ENCODE results near the gene MLN. TPM values are rescaled to one million over a fixed set of nuclear protein-coding genes. Genes with fewer than 3 reads are reported as not detected.

MLN gene, protein sequence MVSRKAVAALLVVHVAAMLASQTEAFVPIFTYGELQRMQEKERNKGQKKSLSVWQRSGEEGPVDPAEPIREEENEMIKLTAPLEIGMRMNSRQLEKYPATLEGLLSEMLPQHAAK
- total RNA-seq, result not detected

DNA sequence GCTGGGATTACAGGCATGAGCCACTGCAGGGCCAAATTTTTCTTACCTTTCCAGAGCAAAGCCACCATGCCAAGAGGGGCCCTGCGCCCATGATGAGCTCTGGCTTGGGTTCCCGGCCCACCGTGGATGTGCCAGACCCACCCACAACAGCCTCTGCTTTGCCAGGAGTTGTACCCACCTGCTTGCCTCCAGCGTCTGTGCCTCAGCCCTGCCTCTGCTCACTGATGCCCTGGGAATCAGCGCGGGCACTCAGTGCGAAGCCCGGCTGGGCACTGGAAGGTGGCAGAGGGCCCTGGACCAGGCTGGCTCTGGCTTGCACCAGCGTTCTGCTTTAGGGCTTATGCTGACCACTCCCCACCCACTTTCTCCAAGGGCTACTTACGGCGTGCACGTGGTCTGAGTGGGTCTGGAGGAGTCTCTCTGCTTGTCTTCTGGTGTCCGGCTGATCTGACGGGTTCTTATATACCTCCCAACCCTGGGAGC lies at the start of gene MLN:
Gene MLN, minus strand, starts transcription at position 433 of the 483 bp plus-strand sequence. CDS start 2,840 bp downstream, outside the sequence.
- DNase-seq (ENCODE audit: low spot score), result no peak

DNA sequence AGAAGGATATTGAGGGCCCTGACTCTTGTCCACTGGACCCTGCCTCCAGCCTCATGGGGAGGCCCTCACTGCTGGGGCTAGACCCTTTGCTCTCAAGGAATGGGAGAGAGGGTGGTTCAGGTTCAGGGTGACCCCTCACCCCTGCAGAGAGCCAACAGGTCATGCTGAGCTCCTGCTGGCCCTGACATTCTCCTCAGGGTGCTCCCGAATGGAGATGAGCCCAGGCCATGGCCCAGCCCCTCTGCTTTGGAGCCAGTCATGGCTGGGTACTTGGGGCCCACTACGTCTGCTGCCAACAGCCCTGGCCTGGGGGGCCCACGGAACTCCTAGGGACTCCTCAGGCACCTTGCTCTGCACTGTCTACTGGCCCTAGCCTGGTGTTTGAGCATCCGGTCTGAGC lies 49.2 kb upstream of the MLN start:
- no peak for DNase-seq (ENCODE audit: low spot score)

DNA sequence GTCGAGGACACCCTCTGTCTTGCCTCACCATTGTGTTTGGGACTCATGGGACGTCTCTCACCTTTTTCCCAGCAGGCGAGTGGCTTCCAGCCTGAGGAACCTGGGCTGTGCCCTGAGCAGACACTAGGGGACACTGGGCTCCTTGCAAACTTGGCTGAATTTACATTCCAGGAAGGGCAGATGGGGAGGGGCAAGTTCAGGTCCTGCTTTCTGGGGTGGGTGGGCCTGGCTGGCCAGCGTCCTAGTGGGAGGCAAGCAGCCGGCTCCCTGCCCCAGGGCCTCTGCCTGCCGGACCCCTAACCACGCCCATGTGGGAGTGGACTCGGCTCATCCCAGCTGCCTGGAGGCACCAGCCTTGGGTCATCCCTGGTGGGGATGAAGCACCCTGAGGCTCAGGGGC lies 48.2 kb upstream of the MLN start:
- no peak for DNase-seq (ENCODE audit: low spot score)

DNA sequence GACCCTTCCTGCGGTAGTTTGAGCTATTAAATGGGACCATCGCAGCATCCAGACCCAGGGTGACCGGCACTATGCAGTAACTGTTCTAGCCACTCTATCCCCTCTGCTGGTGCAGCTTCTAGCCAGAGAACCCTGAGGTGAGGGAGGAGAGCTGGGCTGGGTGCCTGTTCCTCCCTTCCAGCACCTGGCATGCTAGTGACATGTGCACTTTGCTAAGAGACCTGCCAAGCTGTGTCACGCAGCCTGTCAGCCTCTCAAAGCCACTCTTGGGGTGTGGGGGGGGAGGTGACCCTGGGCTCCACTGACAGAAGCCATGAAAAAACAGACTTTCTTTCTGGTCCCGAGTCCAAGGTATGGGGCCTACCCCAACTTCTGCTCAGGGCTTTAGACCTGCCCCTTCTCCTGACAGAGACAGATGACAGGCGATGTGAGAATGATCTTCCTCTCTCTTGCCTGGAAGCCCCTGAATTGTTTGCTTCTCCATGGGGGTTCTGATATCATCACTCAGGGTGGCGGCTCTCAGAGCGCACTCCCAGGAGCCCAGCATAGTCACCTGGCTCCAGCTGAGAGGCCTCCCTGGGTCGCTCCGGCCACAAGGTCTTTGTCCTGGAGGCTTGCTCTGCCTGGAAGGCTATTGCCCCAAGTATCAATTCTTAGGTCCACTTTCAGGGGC lies 47.2 kb upstream of the MLN start:
- DNase-seq (ENCODE audit: low spot score), result no peak

DNA sequence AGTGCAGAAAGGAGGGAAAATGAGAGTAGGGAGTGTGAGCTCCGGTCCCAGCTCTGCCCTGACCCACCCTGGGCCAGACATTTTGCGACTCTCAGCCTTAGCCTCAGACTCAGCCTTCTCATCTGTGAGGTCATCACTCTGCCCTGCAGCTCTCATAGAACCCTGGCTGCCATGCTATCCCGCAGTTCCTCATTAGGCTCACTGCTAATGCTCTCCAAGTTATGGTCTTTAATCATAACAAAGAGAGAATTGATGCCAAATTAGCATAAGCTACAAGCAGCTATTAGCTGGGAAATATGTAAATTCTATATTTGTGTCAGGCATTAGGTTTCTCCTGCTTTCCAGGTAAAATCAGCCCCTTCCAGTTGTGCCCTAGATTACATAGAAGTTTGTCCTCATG lies 46.5 kb upstream of the MLN start:
- DNase-seq (ENCODE audit: low spot score), result no peak

DNA sequence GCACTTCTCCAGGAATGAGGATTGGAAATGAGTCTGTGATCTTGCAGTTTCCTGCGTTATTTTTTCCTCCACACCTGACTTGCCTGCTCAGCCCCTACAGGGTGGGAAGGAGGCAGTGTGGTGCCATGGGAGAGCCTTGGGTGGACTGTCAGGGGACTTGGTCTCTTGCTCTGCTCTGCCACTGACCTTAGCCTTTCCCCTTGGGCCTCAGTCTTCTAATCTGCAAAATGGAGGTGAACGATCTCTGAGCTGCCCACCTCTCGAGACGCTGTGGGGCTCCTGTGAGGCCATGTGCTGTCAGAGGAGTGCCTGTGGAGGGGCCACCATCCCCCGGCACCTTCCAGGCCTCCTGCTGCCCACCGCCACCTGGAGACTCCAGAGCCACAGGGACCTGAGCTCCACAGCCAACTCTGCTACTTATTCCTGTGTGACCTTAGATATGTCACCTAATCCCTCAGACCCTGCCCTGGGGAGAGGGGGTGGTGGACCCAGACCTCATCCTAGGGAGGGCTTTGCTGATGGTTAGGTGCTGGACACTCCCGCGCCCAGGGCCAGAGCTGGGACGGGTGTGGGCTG lies 45.8 kb upstream of the MLN start:
- no peak for DNase-seq (ENCODE audit: low spot score)

DNA sequence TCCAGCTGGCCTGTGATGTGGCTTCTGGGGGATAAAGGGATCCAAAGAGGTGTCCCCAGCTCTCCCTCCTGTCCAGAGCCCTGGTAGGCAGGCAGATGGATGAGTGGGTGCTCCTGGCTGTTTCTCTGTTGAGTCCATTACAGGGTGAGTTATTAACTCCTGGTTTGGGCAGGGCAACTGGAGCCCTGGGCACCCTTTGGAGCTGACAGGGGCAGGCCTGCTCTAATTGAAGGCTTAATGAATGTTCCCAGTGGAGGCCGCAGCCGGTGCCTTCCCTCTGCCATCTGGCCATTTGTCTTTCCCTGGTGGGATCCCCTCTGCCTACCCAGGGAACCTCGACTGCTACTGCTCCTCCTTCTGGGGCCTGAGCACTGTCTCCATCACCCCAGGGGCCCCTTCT lies 44.7 kb upstream of the MLN start:
- no peak for DNase-seq (ENCODE audit: low spot score)

DNA sequence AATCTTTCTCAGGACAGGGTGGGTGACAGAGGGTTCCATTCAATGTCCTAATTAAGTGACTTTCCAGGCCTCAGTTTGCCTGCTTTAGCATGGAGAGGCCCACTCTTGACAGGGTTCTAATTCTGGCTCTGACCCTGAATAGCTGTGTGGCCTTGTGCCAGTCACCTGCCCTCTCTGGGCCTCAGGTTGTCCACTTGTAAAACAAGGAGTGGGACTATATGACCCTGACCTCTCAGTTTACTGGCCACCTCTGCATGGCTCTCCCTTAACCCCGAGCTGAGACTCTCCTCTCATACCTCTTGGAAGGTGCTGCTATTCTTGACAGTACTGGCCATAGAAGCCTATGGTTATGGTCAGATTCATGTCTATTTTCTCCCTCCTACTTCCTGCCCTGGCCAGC lies 44.1 kb upstream of the MLN start:
- no peak for DNase-seq (ENCODE audit: low spot score)

DNA sequence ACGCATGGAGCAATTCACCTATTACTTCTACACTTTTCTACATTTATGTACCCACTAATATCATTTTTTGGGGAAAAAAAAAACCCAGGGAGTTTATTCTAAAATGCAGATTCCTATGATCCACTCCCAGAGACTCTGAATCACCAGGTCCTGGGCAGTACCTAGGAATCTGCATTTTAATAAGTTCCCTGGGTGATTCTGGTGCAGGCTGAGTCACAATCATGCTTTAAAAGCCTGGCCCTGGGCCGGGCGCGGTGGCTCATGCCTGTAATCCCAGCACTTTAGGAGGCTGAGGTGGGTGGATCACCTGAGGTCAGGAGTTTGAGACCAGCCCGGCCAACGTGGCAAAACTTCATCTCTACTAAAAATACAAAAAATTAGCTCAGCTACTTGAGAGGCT lies 43.3 kb upstream of the MLN start:
- DNase-seq (ENCODE audit: low spot score), result no peak

DNA sequence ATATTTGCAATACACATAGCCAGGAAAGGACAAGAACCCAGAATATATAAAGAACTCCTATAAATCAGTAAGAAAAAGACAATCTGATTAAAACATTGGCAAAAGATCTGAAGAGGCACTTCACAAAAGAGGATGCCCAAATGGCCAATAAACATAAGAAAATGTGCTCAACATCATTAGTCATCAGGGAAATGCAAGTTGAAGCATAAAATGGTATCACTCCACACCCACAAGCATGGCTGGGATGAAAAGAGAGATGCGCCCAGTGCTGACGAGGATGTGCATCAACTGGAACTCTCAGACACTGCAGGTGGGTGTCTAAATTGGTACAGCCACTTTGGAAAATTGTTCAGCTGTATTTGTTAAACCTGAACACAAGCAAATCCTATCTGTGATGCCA lies 42.4 kb upstream of the MLN start:
- DNase-seq (ENCODE audit: low spot score), result no peak

DNA sequence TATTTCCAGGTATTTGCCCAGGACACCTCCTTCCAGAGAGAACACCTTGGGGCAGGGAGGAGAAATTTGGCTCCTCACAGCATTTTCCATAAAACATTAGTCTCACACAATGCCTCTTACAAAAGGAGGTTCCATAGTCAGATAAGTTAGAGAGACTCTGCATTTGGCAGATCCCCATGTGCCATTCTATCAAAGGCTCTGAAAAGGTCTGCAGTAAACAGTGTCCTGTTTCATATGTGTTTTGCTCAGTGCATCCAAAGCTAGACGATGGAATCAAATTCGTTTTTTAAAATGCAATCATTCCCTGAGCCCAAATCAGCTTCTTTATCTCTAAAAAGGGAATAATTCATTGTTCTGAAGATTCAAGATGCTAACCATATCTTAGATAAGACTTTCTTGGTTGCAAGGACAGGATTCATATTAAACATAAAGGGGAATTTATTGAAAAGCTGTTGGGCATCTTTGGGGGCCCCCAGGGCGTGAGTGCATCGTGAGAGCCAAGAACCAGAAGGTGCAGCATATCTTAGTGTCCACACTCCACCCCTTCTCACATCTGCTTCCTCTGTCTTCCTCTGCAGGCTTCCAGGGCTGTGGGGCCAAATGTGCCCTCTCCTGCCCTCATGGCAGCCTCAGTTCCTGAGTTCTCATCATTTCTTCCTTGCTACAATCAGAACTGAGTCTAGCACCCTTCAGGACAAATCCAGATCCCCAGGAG lies 41.4 kb upstream of the MLN start:
- DNase-seq (ENCODE audit: low spot score), result no peak

DNA sequence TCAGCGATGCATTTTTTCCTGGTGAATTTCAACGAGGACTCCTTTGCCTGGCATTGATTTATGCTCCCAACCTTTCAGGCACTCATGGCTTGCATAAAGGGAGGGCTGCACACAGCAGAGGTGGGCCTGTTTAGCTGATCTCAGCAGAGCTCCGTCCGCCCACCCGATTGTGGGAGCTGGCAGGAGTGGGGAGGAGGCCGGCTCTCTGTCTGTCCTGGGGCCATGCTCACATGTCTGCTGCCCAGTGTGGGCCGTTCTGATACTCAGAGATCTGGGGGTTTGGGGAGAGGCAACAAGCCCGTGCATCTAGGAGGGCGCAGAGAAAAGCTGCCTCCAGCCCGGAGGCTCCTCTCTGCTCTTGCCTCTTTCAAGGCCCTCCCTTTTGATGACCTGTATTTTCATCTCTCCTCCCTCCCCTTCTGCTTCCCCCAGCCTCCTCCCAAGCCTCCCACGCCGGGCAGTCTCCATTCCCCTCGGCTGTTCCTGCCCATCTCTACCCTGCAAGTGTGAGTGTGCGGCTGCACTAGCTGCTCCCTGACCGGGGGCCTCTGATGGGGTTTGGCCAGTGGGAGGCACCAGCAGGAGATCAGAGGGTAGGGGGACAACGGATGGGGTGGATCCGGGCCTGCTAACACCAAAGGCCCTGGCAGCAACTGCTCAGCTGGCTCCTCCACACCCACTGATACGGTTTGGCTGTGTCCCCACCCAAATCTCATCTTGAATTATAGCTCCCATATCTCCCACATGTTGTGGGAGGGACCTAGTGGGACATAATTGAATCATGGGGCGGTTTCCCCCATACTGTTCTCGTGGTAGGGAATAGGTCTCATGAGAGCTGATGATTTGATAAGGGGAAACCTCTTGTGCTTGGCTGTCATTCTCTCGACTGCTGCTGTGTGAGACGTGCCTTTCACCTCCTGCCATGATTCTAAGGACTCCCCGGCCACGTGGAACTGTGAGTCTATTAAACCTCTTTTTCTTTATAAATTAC lies 39.6 kb upstream of the MLN start:
- DNase-seq (ENCODE audit: low spot score), result no peak

DNA sequence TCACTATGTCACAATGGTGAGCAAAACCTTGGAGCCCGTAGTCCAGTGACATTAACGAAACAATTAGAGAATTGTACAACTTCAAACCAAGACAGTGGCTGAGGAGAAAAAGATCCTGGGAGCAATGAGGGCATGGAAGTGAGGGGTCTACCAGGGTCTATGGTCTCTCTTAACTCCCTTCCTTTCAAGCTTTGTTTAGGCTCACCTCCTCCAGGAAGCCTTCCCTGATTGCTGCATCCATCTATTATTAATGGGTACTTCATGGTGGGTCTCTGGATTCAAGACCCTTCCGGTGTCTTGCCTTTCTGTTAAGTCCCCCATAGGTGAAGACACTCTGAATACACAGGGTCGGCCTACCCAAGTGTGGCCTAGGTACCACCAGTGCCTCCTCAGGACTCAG lies 38.1 kb upstream of the MLN start:
- no peak for DNase-seq (ENCODE audit: low spot score)

DNA sequence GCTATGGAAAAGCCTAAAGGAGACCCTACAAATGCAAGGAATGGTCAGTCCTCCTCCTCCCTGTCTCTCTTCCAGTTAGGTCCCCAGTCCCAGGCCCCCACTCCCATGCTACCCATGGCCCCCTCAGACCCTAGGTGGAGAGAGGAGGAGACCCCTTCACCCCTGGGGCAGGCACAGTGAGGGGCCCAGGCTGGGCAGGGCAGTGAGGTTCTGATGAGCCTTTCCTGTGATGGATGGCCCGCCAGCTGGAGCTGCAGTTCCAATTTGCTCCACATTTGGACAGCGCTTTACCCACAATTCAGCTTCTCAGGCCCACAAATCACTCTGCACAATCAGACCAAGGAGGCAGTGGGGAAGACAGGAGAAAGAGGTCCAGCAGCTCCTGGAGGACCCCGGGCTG lies 37.3 kb upstream of the MLN start:
- DNase-seq (ENCODE audit: low spot score), result no peak

DNA sequence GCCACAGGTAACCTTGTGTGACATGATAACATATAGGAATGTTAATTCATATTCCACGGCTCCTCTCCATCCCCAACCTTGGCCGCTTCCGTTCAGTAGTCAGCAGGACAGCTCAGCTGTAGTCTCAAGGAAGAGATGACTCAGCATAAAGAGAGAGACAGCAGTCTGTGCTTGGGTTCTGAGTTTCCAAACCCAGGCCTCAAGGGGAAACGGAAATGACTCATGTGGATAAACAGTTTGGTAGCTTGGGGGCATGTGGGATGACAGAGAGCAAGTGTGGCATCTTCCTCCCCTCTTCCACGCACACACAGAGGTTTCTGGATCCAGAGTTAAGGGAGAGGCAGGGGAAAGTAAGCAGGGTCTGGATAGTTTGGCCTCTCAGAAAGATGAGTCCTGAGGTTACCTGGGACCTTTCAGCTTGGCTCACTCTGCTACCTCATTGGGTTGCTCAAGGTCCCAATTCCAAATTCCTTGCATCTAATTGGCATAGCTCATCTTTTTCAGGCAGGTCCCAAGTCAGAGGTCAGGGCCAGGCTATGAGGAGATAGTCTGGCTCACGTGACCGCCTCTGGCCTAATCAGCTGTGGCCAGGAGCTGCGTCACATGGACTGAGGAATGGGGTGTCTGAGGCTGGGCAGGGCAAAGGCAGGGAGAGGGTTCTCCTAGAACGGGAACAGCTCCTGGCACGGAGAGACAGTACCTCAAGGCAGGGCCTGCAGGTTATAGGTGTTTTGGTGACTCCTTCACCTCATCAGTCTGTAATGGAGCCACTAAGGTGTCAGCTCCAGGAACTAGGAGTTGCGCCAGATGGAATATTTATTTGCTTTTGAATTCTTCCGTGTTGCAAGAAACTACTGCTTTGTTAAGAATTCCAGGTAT lies 36.5 kb upstream of the MLN start:
- peak; percentile 44 for DNase-seq (ENCODE audit: low spot score)

DNA sequence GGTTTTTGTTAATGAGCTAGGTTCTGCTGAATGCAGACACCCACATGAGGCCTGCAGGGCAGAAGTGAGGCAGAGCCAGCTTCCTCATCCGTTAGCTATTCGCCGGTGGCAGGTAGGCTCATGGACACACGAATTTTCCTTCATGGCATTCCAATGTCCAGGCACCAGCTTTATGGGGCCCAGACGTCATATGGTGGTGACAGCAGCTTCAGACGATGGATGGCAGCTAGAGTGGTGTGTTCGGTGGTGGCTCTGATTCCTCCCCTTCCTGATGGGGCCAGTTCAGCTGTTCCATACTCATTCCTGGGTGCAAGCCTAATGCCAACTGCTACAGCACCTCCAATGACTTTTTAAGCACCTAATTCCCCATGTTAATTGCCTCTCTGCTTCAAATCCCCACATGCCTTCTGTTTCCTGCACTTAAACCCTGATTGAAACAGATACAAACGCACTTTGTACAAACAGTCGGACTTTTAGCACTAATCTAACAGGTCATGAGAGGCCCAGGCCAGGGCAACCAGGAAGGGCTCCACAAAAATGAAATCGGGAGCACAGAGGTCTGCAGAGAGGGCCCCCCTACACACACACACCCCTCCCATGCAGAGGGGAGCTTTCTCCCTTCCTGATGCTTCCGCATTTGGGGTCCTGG lies 35.7 kb upstream of the MLN start:
- no peak for DNase-seq (ENCODE audit: low spot score)

DNA sequence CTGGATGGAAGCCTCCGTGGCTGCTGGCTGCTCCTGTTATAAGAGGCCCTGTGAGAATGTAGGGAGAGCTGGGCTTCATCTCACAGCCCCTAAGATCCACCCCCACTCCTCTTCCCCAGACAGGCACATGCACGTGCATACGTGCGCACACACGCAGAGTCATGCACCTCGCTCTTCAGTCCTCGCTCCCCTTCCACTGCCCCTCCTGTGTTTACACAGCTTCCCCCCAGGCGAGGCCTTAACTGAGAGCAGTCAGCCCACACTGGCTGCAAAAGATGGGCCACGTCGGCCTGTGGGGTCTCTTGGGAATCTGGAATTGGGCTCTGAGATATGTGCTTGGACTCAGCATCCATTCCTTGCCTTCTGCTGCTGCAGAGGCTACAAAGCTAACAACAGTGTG lies 35.2 kb upstream of the MLN start:
- no peak for DNase-seq (ENCODE audit: low spot score)

DNA sequence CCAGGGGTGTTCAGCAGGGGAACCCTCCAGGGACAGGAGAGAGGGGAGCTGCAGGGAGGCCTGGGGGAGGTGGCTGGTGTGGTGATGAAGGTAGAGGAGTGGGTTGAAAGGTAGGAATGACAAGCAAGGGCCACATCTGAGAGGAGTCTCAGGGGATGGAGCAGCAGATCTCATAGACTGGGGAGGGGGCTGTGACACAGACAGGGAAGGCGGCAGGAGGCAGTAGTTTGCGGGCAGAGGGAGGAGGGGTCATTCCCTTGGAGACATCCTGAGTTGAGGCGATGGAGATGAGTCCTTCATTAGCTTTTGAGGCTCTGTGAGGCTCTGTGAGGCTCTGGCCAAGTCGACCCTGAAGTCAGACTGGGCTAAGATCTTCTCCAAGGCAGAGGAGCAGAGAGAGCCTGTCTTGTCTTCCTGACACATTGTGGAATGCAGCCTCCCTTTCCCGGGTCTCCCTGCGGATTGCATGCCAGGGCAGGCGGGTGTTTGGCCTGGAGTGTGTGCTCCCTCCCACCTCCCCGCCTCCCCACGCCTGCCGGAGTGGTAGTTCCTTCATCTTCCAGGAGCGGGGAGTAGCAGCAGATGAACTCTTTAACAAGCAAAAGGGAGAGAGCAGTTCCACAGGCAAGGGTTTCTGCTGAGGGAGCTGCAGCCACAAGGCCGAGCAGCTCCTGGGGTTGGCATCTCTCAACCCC lies 34.3 kb upstream of the MLN start:
- no peak for DNase-seq (ENCODE audit: low spot score)

DNA sequence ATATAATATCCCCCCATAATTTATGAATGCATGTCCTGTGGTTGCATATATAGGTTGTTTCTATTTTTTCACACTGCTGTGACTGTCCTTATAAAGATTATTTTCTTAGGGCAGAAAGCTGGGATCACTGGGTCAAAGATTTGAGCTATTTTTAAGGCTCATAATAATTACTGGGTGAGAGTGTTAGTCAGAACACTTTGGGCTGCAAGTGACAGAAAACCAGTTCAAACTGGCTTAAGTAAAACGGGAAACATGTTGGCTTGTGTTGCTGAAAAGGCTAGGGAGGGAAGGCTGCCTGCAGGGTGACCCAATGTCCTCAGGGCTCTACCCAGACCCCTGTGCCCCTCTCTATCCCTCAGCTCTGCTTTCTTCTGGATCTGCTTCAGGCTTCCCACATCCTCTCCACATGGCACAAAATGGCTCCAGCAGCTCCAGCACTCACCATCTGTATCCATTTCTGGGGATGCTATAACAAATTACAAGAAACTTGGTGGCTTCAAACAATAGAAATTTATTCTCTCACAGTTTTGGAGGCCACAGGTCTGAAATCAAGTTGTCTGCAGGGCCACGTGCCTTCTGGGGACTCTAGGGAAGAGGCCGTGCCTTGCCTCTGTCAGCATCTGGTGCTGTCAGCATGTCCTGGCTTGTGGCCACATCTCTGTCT lies 33.1 kb upstream of the MLN start:
- DNase-seq (ENCODE audit: low spot score), result no peak

All from mucosa of gallbladder (tissue), 1 donor.